HEK293 (cell line): ENCODE data around the gene PNCK.

Source experiments
- CTCF ChIA-PET: fragments of 350-600 bp; formaldehyde crosslinking; extraction: SDS; loops from one replicate; lab custom pipeline; 2021; ENCODE audit warnings: antibody characterized with exemption; lab: Yijun Ruan, JAX
- POLR2A ChIA-PET: fragments of 300-600 bp; formaldehyde crosslinking; extraction: SDS; loops from one replicate; lab custom pipeline; 2020; ENCODE audit warnings: antibody characterized with exemption, inconsistent platforms; lab: Yijun Ruan, JAX
- H3K27ac ChIP-seq: fragments of 200-500 bp; sonication (Bioruptor generic); 2 replicates; pipeline ENCODE4 v1.5.1; 2014; ENCODE audit warnings: low read depth, low read length, control low read depth, inconsistent platforms; ENCODE audit errors: extremely low read depth
- H3K36me3 ChIP-seq, 2 experiments: fragments of 200-500 bp in 1 of 2; sonication (Bioruptor generic) in 1 of 2; 1 replicate in 1 of 2; 2 replicates in 1 of 2; pipeline ENCODE4 v1.5.1; 2014 to 2017; ENCODE audit warnings: inconsistent platforms in 2 of 2, low read length in 2 of 2; ENCODE audit not compliant: control insufficient read depth in 2 of 2, insufficient read depth in 1 of 2
- H3K4me1 ChIP-seq: fragments of 200-500 bp; sonication (Bioruptor generic); 2 replicates; pipeline ENCODE4 v1.5.1; 2014; ENCODE audit warnings: mild to moderate bottlenecking, low read length, inconsistent platforms; ENCODE audit not compliant: control insufficient read depth, insufficient read depth
- H3K4me3 ChIP-seq: 2 replicates; pipeline ENCODE4 v1.5.1; 2011; ENCODE audit warnings: low read depth, mild to moderate bottlenecking, control low read depth, low read length, moderate library complexity
- H3K9me3 ChIP-seq: fragments of 200-500 bp; sonication (Bioruptor generic); 2 replicates; pipeline ENCODE4 v1.5.1; 2014; ENCODE audit warnings: low read depth, low read length, inconsistent platforms; ENCODE audit not compliant: control insufficient read depth, insufficient read depth
- GLIS2 ChIP-seq: fragments of 450-650 bp; formaldehyde crosslinking; IDR thresholded peaks from 2 replicates; pipeline ENCODE4 v1.5.1; 2016; ENCODE audit warnings: missing biosample characterization, missing genetic modification characterization
- HIC1 ChIP-seq: fragments of 450-650 bp; formaldehyde crosslinking; IDR thresholded peaks from 2 replicates; pipeline ENCODE4 v1.5.1; 2016; ENCODE audit warnings: missing biosample characterization, missing genetic modification characterization
- KLF10 ChIP-seq: fragments of 450-650 bp; IDR thresholded peaks from 2 replicates; pipeline ENCODE4 v1.5.1; 2018; ENCODE audit warnings: missing biosample characterization, mild to moderate bottlenecking, missing genetic modification characterization
- PRDM2 ChIP-seq: fragments of 450-650 bp; formaldehyde crosslinking; IDR thresholded peaks from 2 replicates; pipeline ENCODE4 v1.5.1; 2016; ENCODE audit warnings: missing biosample characterization, missing genetic modification characterization, borderline replicate concordance
- REPIN1 ChIP-seq: fragments of 450-650 bp; formaldehyde crosslinking; IDR thresholded peaks from 2 replicates; pipeline ENCODE4 v1.5.1; 2017; ENCODE audit warnings: missing biosample characterization, missing genetic modification characterization, low read depth
- ZBTB17 ChIP-seq: fragments of 450-650 bp; formaldehyde crosslinking; IDR thresholded peaks from 2 replicates; pipeline ENCODE4 v1.5.1; 2016; ENCODE audit warnings: missing biosample characterization, missing genetic modification characterization
- ZBTB7A ChIP-seq: fragments of 450-650 bp; formaldehyde crosslinking; IDR thresholded peaks from 2 replicates; pipeline ENCODE4 v1.5.1; 2016; ENCODE audit warnings: low read depth, missing biosample characterization, missing genetic modification characterization
- ZIC2 ChIP-seq: fragments of 450-650 bp; formaldehyde crosslinking; IDR thresholded peaks from 2 replicates; pipeline ENCODE4 v1.5.1; 2016; ENCODE audit warnings: missing biosample characterization, missing genetic modification characterization
- ZNF350 ChIP-seq: fragments of 450-650 bp; formaldehyde crosslinking; IDR thresholded peaks from 2 replicates; pipeline ENCODE4 v1.5.0; 2017; ENCODE audit warnings: missing biosample characterization, mild to moderate bottlenecking, missing genetic modification characterization
- ZNF518A ChIP-seq: fragments of 450-650 bp; formaldehyde crosslinking; conservative IDR thresholded peaks from 2 replicates; pipeline ENCODE4 v1.5.1; 2016; ENCODE audit warnings: low read depth, missing biosample characterization, missing genetic modification characterization
- ZNF837 ChIP-seq: fragments of 450-650 bp; formaldehyde crosslinking; IDR thresholded peaks from 2 replicates; pipeline ENCODE4 v1.5.1; 2016; ENCODE audit warnings: missing biosample characterization, missing genetic modification characterization

PNCK gene

GRCh38 chrX:153626025-153626633 lies 47.5 kb downstream of the PNCK start:
- Histone ChIP-seq H3K27ac (no peak overlapping the region), H3K9me3 (no peaks in the 10 kb centered on the region), H3K36me3 (no peaks in the 10 kb centered on the region), H3K4me3 (no peak overlapping the region), H3K4me1 (no peaks in the 10 kb centered on the region)
- TF ChIP-seq KLF10 (tag by site-specific recombination) = no peak
- peak; percentile 15; the same call in 1 of the 2 replicates for TF ChIP-seq ZIC2
- CTCF ChIA-PET = interaction anchor here (1.1 kb wide), 2 partner anchors 10 to 71 kb away, joined by 3 to 8 read pairs; no protein-coding TSS in a partner anchor
- POLR2A ChIA-PET = no interaction called here

GRCh38 chrX:153625271-153626024 lies 48.2 kb downstream of the PNCK start:
- TF ChIP-seq ZNF350 (tag by site-specific recombination) (no peak), ZNF837 (no peak), ZBTB7A (tag by site-specific recombination) (no peak), ZIC2 (peak; percentile 30), ZBTB17 (no peak), REPIN1 (tag by site-specific recombination) (no peak), ZNF518A (tag by site-specific recombination) (no peak), PRDM2 (no peak), HIC1 (tag by site-specific recombination) (no peak), GLIS2 (tag by site-specific recombination) (0 out of 2 replicates have a peak, but pooled peaks have one; percentile 18)
- CTCF ChIA-PET = interaction anchor here (1.1 kb wide), 2 partner anchors 10 to 71 kb away, joined by 3 to 8 read pairs; no protein-coding TSS in a partner anchor
- H3K4me1 ChIP-seq = no peaks in the 10 kb centered on the region
- H3K9me3 ChIP-seq = no peaks in the 10 kb centered on the region
- POLR2A ChIA-PET = no interaction called here
- no peak overlapping the region for H3K27ac ChIP-seq
- no peak overlapping the region for H3K4me3 ChIP-seq
- no peaks in the 10 kb centered on the region for H3K36me3 ChIP-seq
